ENCODE measurements around the gene CSTF1. TPM values are rescaled to one million over a fixed set of nuclear protein-coding genes. Genes with fewer than 3 reads are reported as not detected.

Gene CSTF1
- total and polyA plus RNA-seq, 2 donors (not counting 3 experiments of a cell fraction or from before 2014, with no cell fraction given), result 39.6 to 49.3 TPM

GRCh38 chr20:56360908-56361205, 31.6 kb upstream of the CSTF1 start:
- H3K4me1 ChIP-seq (ENCODE audit: control insufficient read depth, extremely low read depth, insufficient read depth, low read length), result peaks cover 6% of the 10 kb centered on the region
- peaks cover 2% of the 10 kb centered on the region for H3K79me2 ChIP-seq (ENCODE audit: control insufficient read depth, insufficient read depth, low read length)
- no peaks in the 10 kb centered on the region for H3K9me1 ChIP-seq (replicated peaks; ENCODE audit: control insufficient read depth, extremely low read depth, insufficient read depth, low read length)
- BruUV-seq (replicated peaks), result no TSS peak
- ChIA-PET CTCF (no interaction called here), POLR2A (no interaction called here)
- peaks cover 3% of the 10 kb centered on the region in 2 experiments for H3K27me3 ChIP-seq (ENCODE audit: control insufficient read depth in 2 of 2, insufficient read depth in 2 of 2, low read length in 2 of 2)
- H3K4me2 ChIP-seq (ENCODE audit: insufficient read depth, low read length), result no peak overlapping the region
- H4K20me1 ChIP-seq (replicated peaks; ENCODE audit: control insufficient read depth, extremely low read depth, insufficient read depth, low read length), result no peaks in the 10 kb centered on the region
- TF ChIP-seq POLR2AphosphoS5 (IDR thresholded peaks at IDR 0.05; ENCODE audit: insufficient read depth, low read depth, low read length) (no peak), FOS (IDR thresholded peaks at IDR 0.05; ENCODE audit: borderline replicate concordance, insufficient read depth, low read length) (no peak), POLR2A (IDR thresholded peaks at IDR 0.05; ENCODE audit: low read depth, low read length) (no peak), GATA2 (IDR thresholded peaks at IDR 0.05; ENCODE audit: insufficient read depth, insufficient read length, low read depth, low read length) (no peak), MYC (IDR thresholded peaks at IDR 0.05; ENCODE audit: low read depth, low read length) (no peak), CTCF (IDR thresholded peaks at IDR 0.05; ENCODE audit: extremely low read depth in 1 of 2, insufficient read depth in 1 of 2, low read depth in 1 of 2, low read length in 2 of 2) (no peak), EZH2 (IDR thresholded peaks at IDR 0.05; ENCODE audit: borderline replicate concordance, low read depth, low read length, severe bottlenecking) (no peak), MAX (IDR thresholded peaks at IDR 0.05; ENCODE audit: insufficient read depth, insufficient read length) (no peak), JUN (IDR thresholded peaks at IDR 0.05; ENCODE audit: borderline replicate concordance, insufficient read depth, insufficient read length, low read depth) (no peak)
- dilution Hi-C loops (cut with MboI; ENCODE audit: extremely low pct_ligation_motif_present, low sequenced_read_pairs), result no loop called here
- H3K27ac ChIP-seq (ENCODE audit: insufficient read depth, low read depth, low read length), result no peak overlapping the region
- no peak for FAIRE-seq
- H2AFZ ChIP-seq (ENCODE audit: low read depth, low read length), result no peak overlapping the region
- H3K4me3 ChIP-seq (replicated peaks in 1 of 3; ENCODE audit: insufficient read depth in 1 of 3, low read depth in 1 of 3, low read length in 3 of 3), result no peak overlapping the region
- intact Hi-C loops (cut with micrococcal nuclease), result no loop called here
- H3K36me3 ChIP-seq (ENCODE audit: control insufficient read depth in 2 of 2, extremely low read depth in 1 of 2, insufficient read depth in 2 of 2, low read length in 2 of 2), result no peaks in the 10 kb centered on the region
- DNase-seq (ENCODE audit: low read depth, low spot score), result no peak
- H3K9me3 ChIP-seq (replicated peaks; ENCODE audit: control insufficient read depth, insufficient read depth, low read length), result no peaks in the 10 kb centered on the region
- no peak overlapping the region for H3K9ac ChIP-seq (replicated peaks; ENCODE audit: extremely low read depth, insufficient read depth, low read length)
